A673 (cell line): ENCODE measurements around the gene CEP72.

Source experiments
- CTCF ChIP-seq: fragments of 300-800, 200-600 bp; sonication (generic); conservative IDR thresholded peaks from 2 replicates; pipeline ENCODE4 v1.5.1; 2017; ENCODE audit warnings: low read depth, mild to moderate bottlenecking, antibody characterized with exemption, low read length, moderate library complexity, mixed read lengths
- EZH2 ChIP-seq: fragments of 200-600 bp; sonication (generic); IDR thresholded peaks from 2 replicates; pipeline ENCODE4 v1.6.1; 2017; ENCODE audit warnings: borderline replicate concordance, low read depth, mild to moderate bottlenecking, mixed read lengths, antibody characterized with exemption, low read length; ENCODE audit not compliant: poor library complexity, severe bottlenecking

- TF ChIP-seq CTCF (no peak), EZH2 (no peak)
Measured at GRCh38 chr5:624951-625230, 12.8 kb downstream of the CEP72 start.
